ENCODE results near the gene SPTLC3.

The SPTLC3 gene

GRCh38 chr20:13017883-13018535 lies 9.2 kb downstream of the SPTLC3 start:
- Histone ChIP-seq H3K9me3 (peaks cover 0 to 15% (median 0%) of the 10 kb centered on the region in 3 donors), H3K27ac (no peak overlapping the region), H3K36me3 (no peaks in the 10 kb centered on the region), H3K4me3 (no peak overlapping the region), H3K27me3 (no peaks in the 10 kb centered on the region), H3K4me1 (peaks cover 0 to 5% (median 1%) of the 10 kb centered on the region in 4 donors)
- DNase-seq: no peak
- intact Hi-C loops (cut with DNase I; ENCODE audit: low total_unique reads): no loop called here
- no peak for TF ChIP-seq CTCF (IDR thresholded peaks at IDR 0.05)

- Histone ChIP-seq H3K27me3 (no peaks in the 10 kb centered on the region), H3K36me3 (no peaks in the 10 kb centered on the region), H3K9me3 (peaks cover 0 to 15% (median 0%) of the 10 kb centered on the region in 3 donors), H3K4me3 (no peak overlapping the region), H3K4me1 (peaks cover 0 to 5% (median 0%) of the 10 kb centered on the region in 4 donors), H3K27ac (no peak overlapping the region)
- intact Hi-C loops (cut with DNase I; ENCODE audit: low total_unique reads): no loop called here
- no peak for DNase-seq
- TF ChIP-seq CTCF (IDR thresholded peaks at IDR 0.05): no peak
Measured at GRCh38 chr20:13021205-13021970, 12.6 kb downstream of the SPTLC3 start.

- no peak overlapping the region for H3K27ac ChIP-seq
- TF ChIP-seq CTCF (IDR thresholded peaks at IDR 0.05): no peak
- intact Hi-C loops (cut with DNase I; ENCODE audit: low total_unique reads): no loop called here
- H3K27me3 ChIP-seq: no peaks in the 10 kb centered on the region
- DNase-seq: no peak
- peaks cover 0 to 8% (median 0%) of the 10 kb centered on the region in 3 donors for H3K36me3 ChIP-seq
- peaks cover 0 to 15% (median 0%) of the 10 kb centered on the region in 3 donors for H3K9me3 ChIP-seq
- no peak overlapping the region for H3K4me3 ChIP-seq
- H3K4me1 ChIP-seq: no peaks in the 10 kb centered on the region
Measured at GRCh38 chr20:13022401-13023155, 13.8 kb downstream of the SPTLC3 start.

GRCh38 chr20:13024596-13024995 lies 15.8 kb downstream of the SPTLC3 start:
- H3K27ac ChIP-seq: no peak overlapping the region
- TF ChIP-seq CTCF (IDR thresholded peaks at IDR 0.05): no peak
- peaks cover 0 to 8% (median 0%) of the 10 kb centered on the region in 3 donors for H3K36me3 ChIP-seq
- DNase-seq: no peak
- no peak overlapping the region for H3K4me3 ChIP-seq
- no peaks in the 10 kb centered on the region for H3K27me3 ChIP-seq
- peaks cover 0 to 5% (median under 1%) of the 10 kb centered on the region in 4 donors for H3K4me1 ChIP-seq
- intact Hi-C loops (cut with DNase I; ENCODE audit: low total_unique reads): no loop called here
- H3K9me3 ChIP-seq: peaks cover 0 to 15% (median 0%) of the 10 kb centered on the region in 3 donors

- intact Hi-C loops (cut with DNase I; ENCODE audit: low total_unique reads): no loop called here
- Histone ChIP-seq H3K4me1 (peaks cover 0 to 11% (median 4%) of the 10 kb centered on the region in 4 donors), H3K36me3 (peaks cover 0 to 8% (median 0%) of the 10 kb centered on the region in 3 donors), H3K27ac (no peak overlapping the region), H3K9me3 (peaks cover 0 to 15% (median 0%) of the 10 kb centered on the region in 3 donors), H3K27me3 (no peaks in the 10 kb centered on the region), H3K4me3 (no peak overlapping the region)
- no peak for DNase-seq
- TF ChIP-seq CTCF (IDR thresholded peaks at IDR 0.05): no peak
Measured at GRCh38 chr20:13025181-13025580, 16.4 kb downstream of the SPTLC3 start.
